BLaER1 treated with 17β-estradiol and CSF1 and Interleukin-3, amounts not matched to agents 10 nM and 100 nM (cell line): Measurements from ENCODE around the gene GDAP1L1.
"Not testable (repeated sequence)": the region's sequence is repeated elsewhere in the genome, so short reads cannot be mapped to it uniquely, and the experiment has no call there.

Experiments
- H3K27ac ChIP-seq, 11 experiments: shearing (Covaris generic); formaldehyde crosslinking; 2 replicates each; pipeline ENCODE4 v1.8.1; 2022
- H3K27me3 ChIP-seq, 11 experiments: shearing (Covaris generic); formaldehyde crosslinking; 2 replicates each; pipeline ENCODE4 v1.8.1; 2022
- H3K36me3 ChIP-seq, 11 experiments: shearing (Covaris generic); formaldehyde crosslinking; 2 replicates each; pipeline ENCODE4 v1.8.1; 2022
- H3K4me1 ChIP-seq, 10 experiments: shearing (Covaris generic); formaldehyde crosslinking; 2 replicates each; pipeline ENCODE4 v1.8.1; 2022
- H3K4me2 ChIP-seq, 11 experiments: shearing (Covaris generic); formaldehyde crosslinking; 2 replicates each; pipeline ENCODE4 v1.8.1; 2022
- H3K4me3 ChIP-seq, 10 experiments: shearing (Covaris generic); formaldehyde crosslinking; 2 replicates each; pipeline ENCODE4 v1.8.1; 2022
- H3K9ac ChIP-seq, 11 experiments: shearing (Covaris generic); formaldehyde crosslinking; 2 replicates each; pipeline ENCODE4 v1.8.1; 2022
- H3K9me3 ChIP-seq, 11 experiments: shearing (Covaris generic); formaldehyde crosslinking; replicated peaks in 1 of 11; 2 replicates each; pipeline ENCODE4 v1.8.1; 2022
- H4K20me1 ChIP-seq, 11 experiments: shearing (Covaris generic); formaldehyde crosslinking; 2 replicates each; pipeline ENCODE4 v1.8.1; 2022
- Cebpa-rat ChIP-seq, 11 experiments: shearing (Covaris generic); IDR thresholded peaks; 2 replicates each; pipeline ENCODE4 v1.8.1; 2022

GDAP1L1 gene

DNA sequence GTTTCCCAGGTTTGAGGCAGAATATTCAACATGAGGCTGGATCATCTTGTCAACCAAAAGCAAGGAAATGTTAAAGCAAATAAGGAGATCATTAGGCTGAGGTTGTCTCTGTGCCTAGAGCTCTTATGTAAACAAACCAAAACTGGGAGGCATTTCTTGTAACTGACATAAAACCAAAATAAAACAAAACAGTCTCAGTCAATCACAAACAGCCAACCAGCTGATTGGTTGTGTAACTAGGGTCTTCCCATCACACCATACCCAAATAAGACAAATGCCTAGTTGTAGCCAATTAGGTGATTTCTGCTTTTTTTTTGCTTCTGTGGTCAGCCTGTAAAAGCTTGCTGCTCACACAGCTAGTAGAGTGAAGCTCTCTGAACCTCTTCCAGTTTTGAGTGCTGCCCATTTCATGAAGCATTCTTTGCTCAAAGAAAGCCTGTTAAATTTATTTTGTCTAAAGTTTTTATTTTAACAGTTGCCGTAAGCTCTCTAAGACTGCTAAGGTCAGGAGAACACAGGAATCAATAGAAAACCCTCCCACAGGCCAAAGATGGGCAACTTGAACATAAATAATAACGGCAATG is 72.8 kb downstream of the GDAP1L1 start:
- H3K27me3 ChIP-seq, result no peaks in the 10 kb centered on the region
- H3K4me1 ChIP-seq, result no peaks in the 10 kb centered on the region
- H3K4me3 ChIP-seq, result no peak overlapping the region
- no peak overlapping the region for H3K4me2 ChIP-seq
- no peaks in the 10 kb centered on the region for H3K36me3 ChIP-seq
- no peaks in the 10 kb centered on the region for H4K20me1 ChIP-seq
- peaks cover 0 to 8% (median 0%) of the 10 kb centered on the region in 11 experiments; a peak in 3 of 22 replicates for H3K9me3 ChIP-seq
- no peak overlapping the region for H3K9ac ChIP-seq
- H3K27ac ChIP-seq, result no peak overlapping the region
- no peak for TF ChIP-seq Cebpa-rat (IDR thresholded peaks at IDR 0.05)

GRCh38 chr20:44324343-44324742 is 77.2 kb downstream of the GDAP1L1 start:
- H3K36me3 ChIP-seq, result no peaks in the 10 kb centered on the region
- no peak overlapping the region for H3K27ac ChIP-seq
- peaks cover 0 to 8% (median 0%) of the 10 kb centered on the region in 11 experiments; a peak in 3 of 22 replicates for H3K9me3 ChIP-seq
- H3K9ac ChIP-seq, result no peak overlapping the region
- H3K4me3 ChIP-seq, result no peak overlapping the region
- H3K27me3 ChIP-seq, result no peaks in the 10 kb centered on the region
- H3K4me2 ChIP-seq, result no peak overlapping the region
- H3K4me1 ChIP-seq, result peaks cover 0 to 12% (median 8%) of the 10 kb centered on the region in 10 experiments; a peak in 7 of 20 replicates
- no peaks in the 10 kb centered on the region for H4K20me1 ChIP-seq
- no peak for TF ChIP-seq Cebpa-rat (IDR thresholded peaks at IDR 0.05)

- Histone ChIP-seq H3K9me3 (no peaks in the 10 kb centered on the region), H3K4me3 (peak overlapping the region in 8 of 10 experiments; percentile 26 to 62 (median 44); a peak in 12 of 20 replicates), H3K4me1 (peaks cover 0 to 12% (median 8%) of the 10 kb centered on the region in 10 experiments; a peak in 7 of 20 replicates), H3K27me3 (no peaks in the 10 kb centered on the region), H4K20me1 (no peaks in the 10 kb centered on the region), H3K9ac (peak overlapping the region in 10 of 11 experiments; percentile 26 to 62 (median 46); a peak in 11 of 22 replicates), H3K36me3 (no peaks in the 10 kb centered on the region), H3K4me2 (peak overlapping the region; percentile 51 to 70 (median 64); a peak in 21 of 22 replicates), H3K27ac (peak overlapping the region in 4 of 11 experiments; percentile 15 to 56 (median 36); a peak in 5 of 22 replicates)
- no peak for TF ChIP-seq Cebpa-rat (IDR thresholded peaks at IDR 0.05)
These were observed 79.5 kb downstream of the GDAP1L1 start for GRCh38 chr20:44326391-44327159.

DNA sequence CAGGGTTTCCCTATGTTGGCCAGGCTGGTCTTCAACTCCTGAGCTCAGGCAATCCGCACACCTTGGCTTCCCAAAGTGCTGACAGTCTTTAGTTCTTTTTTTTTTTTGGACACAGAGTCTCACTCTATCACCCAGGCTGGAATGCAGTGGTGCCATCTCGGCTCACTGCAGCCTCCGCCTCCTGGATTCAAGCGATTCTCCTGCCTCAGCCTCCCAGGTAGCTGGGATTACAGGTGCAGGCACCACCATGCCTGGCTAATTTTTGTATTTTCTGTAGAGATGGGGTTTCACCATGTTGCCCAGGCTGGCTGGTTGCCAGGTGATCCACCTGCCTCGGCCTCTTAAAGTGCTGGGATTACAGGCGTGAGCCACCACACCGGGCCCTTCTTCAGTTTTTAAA is 80.6 kb downstream of the GDAP1L1 start:
- not testable (repeated sequence) for H3K4me3 ChIP-seq, H3K36me3 ChIP-seq, H3K9ac ChIP-seq, H3K9me3 ChIP-seq, H3K27me3 ChIP-seq, H3K27ac ChIP-seq, H4K20me1 ChIP-seq
- Histone ChIP-seq H3K4me2 (peak overlapping the region in 3 of 11 experiments; percentile 55 to 69 (median 61); a peak in 4 of 22 replicates), H3K4me1 (peaks cover 0 to 12% (median 8%) of the 10 kb centered on the region in 10 experiments; a peak in 7 of 20 replicates)

- Histone ChIP-seq H3K27me3 (no peaks in the 10 kb centered on the region), H3K9me3 (no peaks in the 10 kb centered on the region), H3K27ac (no peak overlapping the region), H3K36me3 (no peaks in the 10 kb centered on the region), H3K4me3 (no peak overlapping the region), H3K4me1 (peaks cover 0 to 12% (median 8%) of the 10 kb centered on the region in 10 experiments; a peak in 7 of 20 replicates), H4K20me1 (no peaks in the 10 kb centered on the region), H3K4me2 (no peak overlapping the region), H3K9ac (no peak overlapping the region)
- TF ChIP-seq Cebpa-rat (IDR thresholded peaks at IDR 0.05), result no peak
These were observed 81.3 kb downstream of the GDAP1L1 start for GRCh38 chr20:44328428-44328827.
